H1 (cell line): ENCODE measurements around the gene SLC12A4. TPM values are rescaled to one million over a fixed set of nuclear protein-coding genes. Genes with fewer than 3 reads are reported as not detected.

Source experiments
- CTCF ChIA-PET: fragments of 300-600 bp; sonication (Branson Sonifier 250); formaldehyde crosslinking; loops from one replicate; lab custom pipeline; 2021; ENCODE audit not compliant: partially characterized antibody; lab: Charles Lee
- POLR2A ChIA-PET: fragments of 300-600 bp; sonication (Branson Sonifier 250); formaldehyde crosslinking; loops from one replicate; lab custom pipeline; 2021; ENCODE audit warnings: inconsistent platforms; ENCODE audit not compliant: partially characterized antibody; lab: Charles Lee
- DNase-seq, 2 experiments: peaks; one replicate each; pipeline versions ENCODE4 v3.0.0 to v3.0.0-alpha.2; 2010 to 2022; ENCODE audit warnings: low spot score in 2 of 2, low read depth in 1 of 2, mixed read lengths in 1 of 2
- FAIRE-seq: peaks from 2 replicates; lab custom pipeline; 2011; peaks lifted over from hg19 to GRCh38; lab: Jason Lieb, UNC
- H2AFZ ChIP-seq: 2 replicates; pipeline ENCODE4 v1.8.1; 2012; ENCODE audit warnings: low read length, inconsistent platforms
- H2AK5ac ChIP-seq: 2 replicates; pipeline ENCODE4 v1.6.1; 2013; ENCODE audit warnings: low read depth, low read length
- H2BK120ac ChIP-seq: replicated peaks from 2 replicates; pipeline ENCODE3; 2013; ENCODE audit warnings: low read depth, low read length, inconsistent platforms
- H2BK12ac ChIP-seq: 2 replicates; pipeline ENCODE4 v1.6.1; 2013; ENCODE audit warnings: low read depth, low read length
- H2BK15ac ChIP-seq: 2 replicates; pipeline ENCODE4 v1.6.1; 2013; ENCODE audit warnings: low read length
- H2BK20ac ChIP-seq: 2 replicates; pipeline ENCODE4 v1.6.1; 2013; ENCODE audit warnings: low read length
- H2BK5ac ChIP-seq: 2 replicates; pipeline ENCODE4 v1.6.1; 2013; ENCODE audit warnings: low read depth, low read length
- H3K14ac ChIP-seq: 2 replicates; pipeline ENCODE4 v1.6.1; 2013; ENCODE audit warnings: inconsistent platforms; ENCODE audit not compliant: insufficient read length
- H3K18ac ChIP-seq: 2 replicates; pipeline ENCODE4 v1.6.1; 2013; ENCODE audit warnings: low read length; ENCODE audit errors: extremely low read depth
- H3K23ac ChIP-seq: 2 replicates; pipeline ENCODE4 v1.6.1; 2013; ENCODE audit warnings: inconsistent platforms; ENCODE audit not compliant: insufficient read length
- H3K23me2 ChIP-seq: 2 replicates; pipeline ENCODE4 v1.6.1; 2013; ENCODE audit warnings: low read depth, low read length
- H3K27ac ChIP-seq: 2 replicates; pipeline ENCODE4 v1.6.1; 2011; ENCODE audit warnings: low read depth, low read length, inconsistent platforms
- H3K27me3 ChIP-seq, 4 experiments: replicated peaks in 1 of 4; 1 replicate in 1 of 4; 2 replicates in 3 of 4; pipeline versions ENCODE4 v1.6.1 to v1.8.1; 2011 to 2013; ENCODE audit warnings: low read length in 3 of 4, mild to moderate bottlenecking in 3 of 4, inconsistent platforms in 2 of 4, mixed read lengths in 2 of 4, moderate library complexity in 1 of 4; ENCODE audit not compliant: control insufficient read depth in 3 of 4, insufficient read depth in 3 of 4; ENCODE audit errors: extremely low read depth in 1 of 4
- H3K36me3 ChIP-seq, 4 experiments: 2 replicates each; pipeline versions ENCODE4 v1.6.1 to v1.8.1; 2011 to 2013; ENCODE audit warnings: mild to moderate bottlenecking in 4 of 4, low read length in 3 of 4, moderate library complexity in 2 of 4, control low read depth in 1 of 4, inconsistent platforms in 1 of 4; ENCODE audit not compliant: insufficient read depth in 4 of 4, control insufficient read depth in 2 of 4
- H3K4ac ChIP-seq: replicated peaks from 2 replicates; pipeline ENCODE3; 2013; ENCODE audit warnings: low read length, low read depth, mixed read lengths, inconsistent platforms; ENCODE audit not compliant: insufficient read length
- H3K4me1 ChIP-seq, 4 experiments: replicated peaks in 1 of 4; 1 replicate in 1 of 4; 2 replicates in 3 of 4; pipeline versions ENCODE4 v1.6.1 to v1.8.1; 2011 to 2013; ENCODE audit warnings: low read length in 3 of 4, inconsistent platforms in 2 of 4, mixed read lengths in 1 of 4; ENCODE audit not compliant: insufficient read depth in 4 of 4, control insufficient read depth in 3 of 4
- H3K4me2 ChIP-seq, 2 experiments: 2 replicates each; pipeline versions ENCODE4 v1.6.1 to v1.8.1; 2011 to 2013; ENCODE audit warnings: low read depth in 2 of 2, low read length in 2 of 2, control low read depth in 1 of 2, inconsistent platforms in 1 of 2, mild to moderate bottlenecking in 1 of 2; ENCODE audit not compliant: insufficient read depth in 1 of 2
- H3K4me3 ChIP-seq, 4 experiments: fragments of 200-600, 300-600 bp in 1 of 4; sonication (generic), shearing (Covaris generic), sonication (Bioruptor Twin) in 1 of 4; 2 replicates each; pipeline versions ENCODE4 v1.5.1 to v1.8.1; 2011 to 2016; ENCODE audit warnings: low read length in 4 of 4, low read depth in 3 of 4, control low read depth in 2 of 4, inconsistent platforms in 2 of 4, mild to moderate bottlenecking in 2 of 4, mixed read lengths in 1 of 4, moderate library complexity in 1 of 4; ENCODE audit not compliant: insufficient read depth in 2 of 4; ENCODE audit errors: extremely low read depth in 1 of 4
- H3K56ac ChIP-seq: replicated peaks from 2 replicates; pipeline ENCODE3; 2013; ENCODE audit warnings: low read depth, mild to moderate bottlenecking, mixed read lengths, low read length, inconsistent platforms; ENCODE audit not compliant: insufficient read length
- H3K79me1 ChIP-seq: 2 replicates; pipeline ENCODE4 v1.6.1; 2013; ENCODE audit warnings: low read depth, low read length, control low read depth
- H3K79me2 ChIP-seq, 2 experiments: 2 replicates each; pipeline versions ENCODE4 v1.6.1 to v1.8.1; 2012 to 2013; ENCODE audit warnings: low read length in 2 of 2, mild to moderate bottlenecking in 2 of 2, inconsistent platforms in 1 of 2; ENCODE audit not compliant: insufficient read depth in 2 of 2, control insufficient read depth in 1 of 2
- H3K9ac ChIP-seq, 4 experiments: replicated peaks in 1 of 4; 1 replicate in 1 of 4; 2 replicates in 3 of 4; pipeline versions ENCODE4 v1.6.1 to v1.8.1; 2011 to 2013; ENCODE audit warnings: low read depth in 3 of 4, low read length in 3 of 4, control low read depth in 2 of 4, mild to moderate bottlenecking in 2 of 4, moderate library complexity in 2 of 4, inconsistent platforms in 1 of 4; ENCODE audit errors: extremely low read depth in 1 of 4
- H3K9me3 ChIP-seq, 2 experiments: 2 replicates each; pipeline versions ENCODE4 v1.6.1 to v1.8.1; 2012 to 2013; ENCODE audit warnings: mild to moderate bottlenecking in 2 of 2, moderate library complexity in 2 of 2, control low read depth in 1 of 2, inconsistent platforms in 1 of 2, low read depth in 1 of 2, low read length in 1 of 2, mixed read lengths in 1 of 2; ENCODE audit not compliant: insufficient read depth in 2 of 2
- H4K20me1 ChIP-seq, 2 experiments: replicated peaks in 1 of 2; 2 replicates each; pipeline versions ENCODE3 to v1.8.1; 2011 to 2013; ENCODE audit warnings: inconsistent platforms in 2 of 2, low read length in 2 of 2, mild to moderate bottlenecking in 1 of 2; ENCODE audit not compliant: insufficient read depth in 2 of 2, control insufficient read depth in 1 of 2
- H4K5ac ChIP-seq: 2 replicates; pipeline ENCODE4 v1.6.1; 2013; ENCODE audit warnings: low read length, low read depth, mixed read lengths, inconsistent platforms; ENCODE audit not compliant: insufficient read length
- H4K8ac ChIP-seq: 2 replicates; pipeline ENCODE4 v1.8.0; 2013; ENCODE audit warnings: mild to moderate bottlenecking, moderate library complexity, low read length, inconsistent platforms; ENCODE audit not compliant: insufficient read depth; ENCODE audit errors: extremely low read depth
- H4K91ac ChIP-seq: replicated peaks from 2 replicates; pipeline ENCODE3; 2013; ENCODE audit warnings: low read length, mixed read lengths, inconsistent platforms; ENCODE audit not compliant: insufficient read length
- BACH1 ChIP-seq: IDR thresholded peaks from 2 replicates; pipeline ENCODE4 v1.6.1; 2012; ENCODE audit warnings: low read length, improper control_type of control experiment
- CHD1 ChIP-seq: IDR thresholded peaks from 2 replicates; pipeline ENCODE4 v1.6.1; 2012; ENCODE audit warnings: low read depth, low read length, improper control_type of control experiment
- CHD2 ChIP-seq: IDR thresholded peaks from 2 replicates; pipeline ENCODE4 v1.6.1; 2012; ENCODE audit warnings: low read length, improper control_type of control experiment
- EGR1 ChIP-seq: IDR thresholded peaks from 2 replicates; pipeline ENCODE4 v1.6.1; 2011; ENCODE audit warnings: low read depth, low read length, borderline replicate concordance
- EP300 ChIP-seq, 2 experiments: IDR thresholded peaks; 1 replicate in 1 of 2; 2 replicates in 1 of 2; pipeline ENCODE4 v1.6.1; 2011 to 2012; ENCODE audit warnings: low read depth in 2 of 2, low read length in 2 of 2, mild to moderate bottlenecking in 2 of 2, borderline replicate concordance in 1 of 2, inconsistent platforms in 1 of 2, moderate library complexity in 1 of 2
- GABPA ChIP-seq: IDR thresholded peaks from 2 replicates; pipeline ENCODE4 v1.6.1; 2011; ENCODE audit warnings: mild to moderate bottlenecking, low read length, moderate library complexity, borderline replicate concordance; ENCODE audit not compliant: insufficient read depth
- GTF2F1 ChIP-seq: IDR thresholded peaks from 2 replicates; pipeline ENCODE4 v1.6.1; 2012; ENCODE audit warnings: low read depth, low read length, improper control_type of control experiment, borderline replicate concordance
- HDAC2 ChIP-seq, 2 experiments: fragments of 300-600 bp in 1 of 2; sonication (generic) in 1 of 2; IDR thresholded peaks; 2 replicates each; pipeline ENCODE4 v1.6.1; 2011 to 2012; ENCODE audit warnings: low read depth in 2 of 2, low read length in 2 of 2, mild to moderate bottlenecking in 2 of 2, moderate library complexity in 2 of 2, borderline replicate concordance in 1 of 2, inconsistent platforms in 1 of 2
- HDAC6 ChIP-seq: IDR thresholded peaks from one replicate; pipeline ENCODE4 v1.7.1; 2012; ENCODE audit warnings: low read depth, mild to moderate bottlenecking, inconsistent platforms, low read length, moderate library complexity
- JUND ChIP-seq: IDR thresholded peaks from 2 replicates; pipeline ENCODE4 v1.6.1; 2011; ENCODE audit warnings: mild to moderate bottlenecking, improper control_type of control experiment, low read length
- KDM5A ChIP-seq: fragments of 200-600 bp; IDR thresholded peaks from 2 replicates; pipeline ENCODE4 v1.7.1; 2012; ENCODE audit warnings: mild to moderate bottlenecking, low read length, inconsistent platforms, mixed read lengths
- RFX5 ChIP-seq: IDR thresholded peaks from 2 replicates; pipeline ENCODE4 v1.6.1; 2011; ENCODE audit warnings: low read depth, low read length, improper control_type of control experiment, borderline replicate concordance
- SP1 ChIP-seq: IDR thresholded peaks from 2 replicates; pipeline ENCODE4 v1.6.1; 2011; ENCODE audit warnings: low read depth, low read length
- SP2 ChIP-seq: IDR thresholded peaks from 2 replicates; pipeline ENCODE4 v1.6.1; 2012; ENCODE audit warnings: mild to moderate bottlenecking, low read length, inconsistent platforms
- TCF12 ChIP-seq: IDR thresholded peaks from 2 replicates; pipeline ENCODE4 v1.6.1; 2011; ENCODE audit warnings: low read depth, mild to moderate bottlenecking, low read length
- WGBS, 2 experiments: shearing (Covaris generic) in 1 of 2; methylation state at CpG; one replicate each; pipeline versions ENCODE4 v1.1.6 to v1.1.7; 2013 to 2015; ENCODE audit warnings: low lambda C conversion rate in 2 of 2, mixed read lengths in 2 of 2, inconsistent platforms in 1 of 2, low coverage in 1 of 2, missing lambda C conversion rate in 1 of 2; ENCODE audit not compliant: insufficient replicate concordance in 2 of 2, insufficient coverage in 1 of 2, insufficient read length in 1 of 2; ENCODE audit errors: extremely low coverage in 1 of 2, missing lambda C conversion rate in 1 of 2; 5-methylcytosine and 5-hydroxymethylcytosine counted together
- polyA plus RNA-seq, 7 experiments: library from polyadenylated mRNA; depleted of rRNA in 3 of 7; stranded (reverse) in 5 of 7; unstranded in 2 of 7; fragments of >200 nt in 5 of 7; fragments of 200-250 nt in 2 of 7; gene quantifications; 1 replicate in 5 of 7; 2 replicates in 1 of 7; 4 replicates in 1 of 7; pipeline versions ENCODE4 v1.2.1 to v1.2.3, GENCODE V29; 2011 to 2013; ENCODE audit warnings: missing spikeins in 2 of 7, mixed read lengths in 2 of 7
- total RNA-seq: library from RNA; stranded (reverse); fragmentation: NEBNext Ultra II Directional; extraction: Animal tissue kit (Norgen Biotek cat#: 25700); gene quantifications from 2 replicates; pipeline ENCODE4 v1.2.1, GENCODE V29; 2021

Gene SLC12A4
- total and polyA plus RNA-seq, 2 of the 8 experiments (the other 6 are each of a cell fraction or from before 2014, with no cell fraction given) = 41.3 to 49.3 TPM

- Histone ChIP-seq H3K4me2 (no peak overlapping the region), H3K9ac (no peak overlapping the region), H2AFZ (no peak overlapping the region), H2BK20ac (no peak overlapping the region), H2BK15ac (no peak overlapping the region), H3K23ac (no peak overlapping the region), H3K27me3 (no peaks in the 10 kb centered on the region), H3K36me3 (no peaks in the 10 kb centered on the region; a peak in 2 of 8 replicates), H4K20me1 (peaks cover 3 to 18% of the 10 kb centered on the region in 2 experiments), H4K91ac (no peak overlapping the region), H2BK120ac (no peak overlapping the region), H3K4ac (no peak overlapping the region), H4K5ac (no peak overlapping the region), H3K4me1 (peaks cover 0 to 15% (median 8%) of the 10 kb centered on the region in 4 experiments; a peak in 5 of 7 replicates), H3K18ac (no peak overlapping the region), H2AK5ac (no peak overlapping the region), H3K23me2 (peaks cover 18% of the 10 kb centered on the region), H3K9me3 (no peaks in the 10 kb centered on the region), H3K27ac (no peak overlapping the region), H2BK12ac (no peak overlapping the region), H3K79me2 (0 out of 4 replicates have a peak, but pooled peaks cover 0 to 3% of the 10 kb centered on the region in 2 experiments), H2BK5ac (no peak overlapping the region), H3K56ac (no peak overlapping the region), H3K4me3 (no peak overlapping the region), H3K79me1 (peaks cover 4% of the 10 kb centered on the region; the same call in 1 of the 2 replicates), H4K8ac (no peak overlapping the region), H3K14ac (no peak overlapping the region)
- no peak for FAIRE-seq
- CTCF ChIA-PET = interaction anchor here (0.7 to 27.1 kb wide), 16 partner anchors 10 to 307 kb away, joined by 3 to 623 read pairs (median 3); partner anchors contain the start of genes EDC4, LCAT, NRN1L and PSKH1
- POLR2A ChIA-PET = interaction anchor here (0.9 to 7.5 kb wide), 5 partner anchors 9 to 90 kb away, joined by 3 to 43 read pairs (median 4); partner anchors contain the start of genes NRN1L and PSKH1
- DNase-seq = no peak
- 88% methylated on average over 4 of the region's 4 CpGs; no CpG with 5 or more reads in 1 of the 2 experiments for WGBS, 2 experiments
- TF ChIP-seq GTF2F1 (no peak), GABPA (no peak), EP300 (IDR thresholded peaks at IDR 0.05; ENCODE audit: borderline replicate concordance in 1 of 2, low read depth in 2 of 2, low read length in 2 of 2) (no peak), JUND (no peak), KDM5A (no peak), RFX5 (no peak), TCF12 (no peak), EGR1 (no peak), BACH1 (no peak), SP1 (no peak), SP2 (no peak), HDAC6 (no peak), CHD1 (no peak), CHD2 (no peak), HDAC2 (IDR thresholded peaks at IDR 0.05; ENCODE audit: borderline replicate concordance in 1 of 2, low read depth in 2 of 2, low read length in 2 of 2) (no peak)
Measured at GRCh38 chr16:67932462-67932840, 36.0 kb downstream of the SLC12A4 start.
